SK-N-SH (cell line): Measurements from ENCODE around the gene MT1X. TPM values are rescaled to one million over a fixed set of nuclear protein-coding genes. Genes with fewer than 3 reads are reported as not detected.

ENCODE experiments used
- CTCF ChIA-PET: fragments of 300-600, 350-600 bp; formaldehyde crosslinking; extraction: SDS; loops from one replicate; lab custom pipeline; 2021; lab: Yijun Ruan, JAX
- POLR2A ChIA-PET: fragments of 350-600 bp; sonication (Branson Sonifier 250); formaldehyde crosslinking; extraction: SDS; loops from one replicate; lab custom pipeline; 2020; ENCODE audit warnings: antibody characterized with exemption, inconsistent platforms; lab: Yijun Ruan, JAX
- DNase-seq: peaks from one replicate; pipeline ENCODE4 v3.0.0; 2012
- H2AFZ ChIP-seq: fragments of 200-600 bp; sonication (generic); 2 replicates; pipeline ENCODE4 v1.8.1; 2016; ENCODE audit warnings: antibody characterized with exemption, mild to moderate bottlenecking, low read depth
- H3F3A ChIP-seq: fragments of 200-600 bp; sonication (generic); replicated peaks from 2 replicates; pipeline ENCODE3; 2016; ENCODE audit warnings: antibody characterized with exemption, mild to moderate bottlenecking; ENCODE audit not compliant: insufficient read depth
- H3K27ac ChIP-seq, 2 experiments: fragments of 200-500 bp in 1 of 2; fragments of 200-600 bp in 1 of 2; sonication (Bioruptor generic) in 1 of 2; sonication (generic), shearing (Covaris generic) in 1 of 2; 2 replicates each; pipeline versions ENCODE4 v1.5.1 to v1.6.1; 2014 to 2016; ENCODE audit warnings: low read depth in 2 of 2, inconsistent platforms in 1 of 2, low read length in 1 of 2, mild to moderate bottlenecking in 1 of 2, mixed read lengths in 1 of 2
- H3K27me3 ChIP-seq: fragments of 200-600 bp; sonication (generic), shearing (Covaris generic); 2 replicates; pipeline ENCODE4 v1.6.1; 2016; ENCODE audit warnings: mixed run types; ENCODE audit not compliant: insufficient read depth
- H3K36me3 ChIP-seq, 2 experiments: fragments of 200-500 bp in 1 of 2; fragments of 200-600 bp in 1 of 2; sonication (Bioruptor generic) in 1 of 2; sonication (generic) in 1 of 2; replicated peaks in 1 of 2; 2 replicates each; pipeline versions ENCODE3 to v1.5.1; 2014 to 2016; ENCODE audit warnings: low read length in 1 of 2, mild to moderate bottlenecking in 1 of 2; ENCODE audit not compliant: insufficient read depth in 2 of 2, control insufficient read depth in 1 of 2
- H3K4me1 ChIP-seq, 2 experiments: fragments of 200-500 bp in 1 of 2; fragments of 200-600 bp in 1 of 2; sonication (Bioruptor generic) in 1 of 2; sonication (generic), shearing (Covaris generic) in 1 of 2; 2 replicates each; pipeline versions ENCODE4 v1.5.1 to v1.6.1; 2014 to 2016; ENCODE audit warnings: low read depth in 1 of 2, low read length in 1 of 2, mixed run types in 1 of 2; ENCODE audit not compliant: insufficient read depth in 2 of 2, control insufficient read depth in 1 of 2
- H3K4me2 ChIP-seq: fragments of 200-600 bp; sonication (generic), shearing (Covaris generic); 2 replicates; pipeline ENCODE4 v1.6.1; 2017; ENCODE audit warnings: mixed run types
- H3K4me3 ChIP-seq, 2 experiments: fragments of 200-500 bp in 1 of 2; fragments of 200-600 bp in 1 of 2; sonication (Bioruptor generic) in 1 of 2; sonication (generic), shearing (Covaris generic) in 1 of 2; 2 replicates each; pipeline versions ENCODE4 v1.5.1 to v1.8.1; 2014 to 2016; ENCODE audit warnings: low read depth in 2 of 2, inconsistent platforms in 1 of 2, low read length in 1 of 2, mild to moderate bottlenecking in 1 of 2, mixed read lengths in 1 of 2, moderate library complexity in 1 of 2
- H3K79me2 ChIP-seq: fragments of 200-600 bp; sonication (generic); 2 replicates; pipeline ENCODE4 v1.8.1; 2017; ENCODE audit warnings: mild to moderate bottlenecking; ENCODE audit not compliant: insufficient read depth
- H3K9ac ChIP-seq: fragments of 200-600 bp; sonication (generic); 2 replicates; pipeline ENCODE4 v1.6.1; 2017; ENCODE audit warnings: mixed run types
- H3K9me2 ChIP-seq: fragments of 200-600 bp; sonication (generic); 2 replicates; pipeline ENCODE4 v1.6.1; 2017; ENCODE audit warnings: mixed run types
- H3K9me3 ChIP-seq: fragments of 200-600 bp; sonication (generic); 2 replicates; pipeline ENCODE4 v1.6.1; 2017; ENCODE audit warnings: mixed run types, mild to moderate bottlenecking, moderate library complexity
- H4K20me1 ChIP-seq: fragments of 200-600 bp; sonication (generic); 2 replicates; pipeline ENCODE4 v1.6.1; 2017; ENCODE audit warnings: mild to moderate bottlenecking, mixed run types; ENCODE audit not compliant: insufficient read depth
- CHD2 ChIP-seq: fragments of 150-350 bp; IDR thresholded peaks from 2 replicates; pipeline ENCODE4 v1.6.1; 2018; ENCODE audit warnings: low read length; ENCODE audit not compliant: partially characterized antibody
- EZH2phosphoT487 ChIP-seq: fragments of 200-600 bp; sonication (generic); IDR thresholded peaks from 2 replicates; pipeline ENCODE4 v1.6.1; 2017; ENCODE audit warnings: low read depth, mixed run types, mild to moderate bottlenecking, antibody characterized with exemption, moderate library complexity, borderline replicate concordance
- FOSL2 ChIP-seq: IDR thresholded peaks from 2 replicates; pipeline ENCODE4 v1.4.0; 2012; ENCODE audit warnings: low read depth, mild to moderate bottlenecking, moderate library complexity, borderline replicate concordance
- FOXJ3 ChIP-seq: sonication (generic); formaldehyde crosslinking; IDR thresholded peaks from 2 replicates; pipeline ENCODE4 v1.5.1; 2020; ENCODE audit warnings: mild to moderate bottlenecking, missing genetic modification reagents
- FOXM1 ChIP-seq: IDR thresholded peaks from 2 replicates; pipeline ENCODE4 v1.4.0; 2012; ENCODE audit warnings: low read depth, mild to moderate bottlenecking
- GATA2 ChIP-seq: sonication (generic); formaldehyde crosslinking; IDR thresholded peaks from 2 replicates; pipeline ENCODE4 v1.5.0; 2020; ENCODE audit warnings: mild to moderate bottlenecking, missing genetic modification reagents
- JUND ChIP-seq: IDR thresholded peaks from 2 replicates; pipeline ENCODE4 v1.4.0; 2012
- MXI1 ChIP-seq: IDR thresholded peaks from 2 replicates; pipeline ENCODE4 v1.6.1; 2012; ENCODE audit warnings: mild to moderate bottlenecking, low read depth, low read length, improper control_type of control experiment
- NFIC ChIP-seq: IDR thresholded peaks from 2 replicates; pipeline ENCODE4 v1.4.0; 2012; ENCODE audit warnings: borderline replicate concordance
- NRF1 ChIP-seq: IDR thresholded peaks from 2 replicates; pipeline ENCODE4 v1.6.1; 2012; ENCODE audit warnings: low read depth, mild to moderate bottlenecking, low read length
- POLR2AphosphoS5 ChIP-seq: IDR thresholded peaks from 2 replicates; pipeline ENCODE4 v1.6.1; 2012; ENCODE audit warnings: low read depth, low read length
- REST ChIP-seq: IDR thresholded peaks from 2 replicates; pipeline ENCODE4 v1.6.1; 2012; ENCODE audit warnings: mild to moderate bottlenecking, low read depth, low read length, moderate library complexity
- USF1 ChIP-seq: IDR thresholded peaks from 2 replicates; pipeline ENCODE4 v1.4.0; 2012; ENCODE audit warnings: low read depth, borderline replicate concordance
- ZBTB33 ChIP-seq: IDR thresholded peaks from 2 replicates; pipeline ENCODE4 v1.4.0; 2012; ENCODE audit warnings: low read depth, borderline replicate concordance
- WGBS: methylation state at CpG from one replicate; pipeline ENCODE4 v1.1.6; 2017; ENCODE audit warnings: low lambda C conversion rate; 5-methylcytosine and 5-hydroxymethylcytosine counted together
- polyA plus RNA-seq, 3 experiments: library from polyadenylated mRNA; depleted of rRNA; stranded (reverse); fragments of >200 nt; gene quantifications; 2 replicates each; pipeline ENCODE4 v1.2.3, GENCODE V29; 2012

Gene MT1X
- polyA plus RNA-seq, 1 of the 3 experiments (the other 2 are of a cell fraction) = 213 TPM

- peaks cover 0 to 7% of the 10 kb centered on the region in 2 experiments; a peak in 2 of 4 replicates for H3K4me1 ChIP-seq
- no peaks in the 10 kb centered on the region for H4K20me1 ChIP-seq
- H3F3A ChIP-seq = no peaks in the 10 kb centered on the region
- POLR2A ChIA-PET = no interaction called here
- no peaks in the 10 kb centered on the region for H3K36me3 ChIP-seq
- DNase-seq = no peak
- no peak overlapping the region for H3K9ac ChIP-seq
- no peak overlapping the region for H3K4me3 ChIP-seq
- CTCF ChIA-PET = interaction anchor here (1.0 kb wide), 1 partner anchor 12 kb away, joined by 3 read pairs; no protein-coding TSS in a partner anchor
- H3K27ac ChIP-seq = no peak overlapping the region
- 70% methylated on average over 1 of the region's 1 CpG for WGBS
- no peak overlapping the region for H3K4me2 ChIP-seq
- no peaks in the 10 kb centered on the region for H3K9me2 ChIP-seq
- no peaks in the 10 kb centered on the region for H3K79me2 ChIP-seq
- no peak overlapping the region for H2AFZ ChIP-seq
- no peaks in the 10 kb centered on the region for H3K9me3 ChIP-seq
- TF ChIP-seq USF1 (no peak), JUND (no peak), FOSL2 (no peak), FOXM1 (no peak), CHD2 (no peak), GATA2 (CRISPR knock-in tag) (no peak), NRF1 (no peak), POLR2AphosphoS5 (no peak), EZH2phosphoT487 (no peak), REST (no peak), NFIC (no peak), MXI1 (no peak), ZBTB33 (no peak), FOXJ3 (no peak)
- 0 out of 2 replicates have a peak, but pooled peaks cover 19% of the 10 kb centered on the region for H3K27me3 ChIP-seq
These were observed 37.0 kb upstream of the MT1X start for GRCh38 chr16:56645311-56645710.
